Smooth muscle cell (in vitro differentiated cells): Measurements from ENCODE around the gene GRP. TPM values are rescaled to one million over a fixed set of nuclear protein-coding genes. Genes with fewer than 3 reads are reported as not detected.

ENCODE experiments used
- DNase-seq: peaks from one replicate; lab custom pipeline; 2025; ENCODE audit not compliant: unreplicated experiment; lab: John Stamatoyannopoulos, UW
- H2AFZ ChIP-seq: fragments of 200-600 bp; sonication (generic); 2 replicates; pipeline ENCODE4 v1.6.0; 2016; ENCODE audit warnings: antibody characterized with exemption, low read depth, mild to moderate bottlenecking
- H3F3A ChIP-seq: fragments of 200-600 bp; sonication (generic); 2 replicates; pipeline ENCODE4 v1.6.0; 2017; ENCODE audit warnings: antibody characterized with exemption, low read depth
- H3K27ac ChIP-seq: fragments of 200-600 bp; sonication (generic); 2 replicates; pipeline ENCODE4 v1.5.1; 2016; ENCODE audit warnings: low read depth, mild to moderate bottlenecking
- H3K27me3 ChIP-seq: fragments of 200-600 bp; sonication (generic); 2 replicates; pipeline ENCODE4 v1.6.1; 2016; ENCODE audit warnings: low read depth, mild to moderate bottlenecking
- H3K36me3 ChIP-seq: fragments of 200-600 bp; sonication (generic); 2 replicates; pipeline ENCODE4 v1.5.1; 2016; ENCODE audit warnings: low read depth
- H3K4me1 ChIP-seq: fragments of 200-600 bp; sonication (generic); 2 replicates; pipeline ENCODE4 v1.5.1; 2016; ENCODE audit warnings: low read depth
- H3K4me2 ChIP-seq: fragments of 200-600 bp; sonication (generic); 2 replicates; pipeline ENCODE4 v1.6.0; 2016; ENCODE audit warnings: mild to moderate bottlenecking
- H3K4me3 ChIP-seq: fragments of 200-600 bp; sonication (generic); 2 replicates; pipeline ENCODE4 v1.5.1; 2016; ENCODE audit warnings: mild to moderate bottlenecking
- H3K79me2 ChIP-seq: fragments of 200-600 bp; sonication (generic); 2 replicates; pipeline ENCODE4 v1.6.0; 2016; ENCODE audit warnings: low read depth, mild to moderate bottlenecking
- H3K9ac ChIP-seq: fragments of 200-600 bp; sonication (generic); 2 replicates; pipeline ENCODE4 v1.6.0; 2016; ENCODE audit warnings: low read depth
- H3K9me3 ChIP-seq: fragments of 200-600 bp; sonication (generic); replicated peaks from 2 replicates; pipeline ENCODE4 v1.5.1; 2016; ENCODE audit warnings: low read depth
- H4K20me1 ChIP-seq: fragments of 200-600 bp; sonication (generic); 2 replicates; pipeline ENCODE4 v1.6.0; 2016; ENCODE audit warnings: low read depth
- WGBS: methylation state at CpG from one replicate; pipeline ENCODE4 v1.1.7; 2016; ENCODE audit warnings: low lambda C conversion rate; 5-methylcytosine and 5-hydroxymethylcytosine counted together
- polyA plus RNA-seq: library from polyadenylated mRNA; unstranded; fragments of >200 nt; fragmentation: Nextera tagmentation; extraction: Ambion mirVana; gene quantifications from 2 replicates; pipeline ENCODE4 v1.2.1, GENCODE V29; 2016
- total RNA-seq: library from RNA; depleted of rRNA; stranded (reverse); fragments of >200 nt; gene quantifications from 2 replicates; pipeline ENCODE4 v1.2.3, GENCODE V29; 2014
- TF ChIP-seq, protein P1 (sequence below): fragments of 200-600 bp; sonication (generic); IDR thresholded peaks from 2 replicates; pipeline ENCODE4 v1.5.1; 2017; ENCODE audit warnings: borderline replicate concordance, mild to moderate bottlenecking, antibody characterized with exemption; ENCODE audit not compliant: insufficient read depth, poor library complexity, severe bottlenecking

GRP gene
- total and polyA plus RNA-seq, 2 experiments from 2014 or later, result 1.0 TPM; not detected in 1

DNA sequence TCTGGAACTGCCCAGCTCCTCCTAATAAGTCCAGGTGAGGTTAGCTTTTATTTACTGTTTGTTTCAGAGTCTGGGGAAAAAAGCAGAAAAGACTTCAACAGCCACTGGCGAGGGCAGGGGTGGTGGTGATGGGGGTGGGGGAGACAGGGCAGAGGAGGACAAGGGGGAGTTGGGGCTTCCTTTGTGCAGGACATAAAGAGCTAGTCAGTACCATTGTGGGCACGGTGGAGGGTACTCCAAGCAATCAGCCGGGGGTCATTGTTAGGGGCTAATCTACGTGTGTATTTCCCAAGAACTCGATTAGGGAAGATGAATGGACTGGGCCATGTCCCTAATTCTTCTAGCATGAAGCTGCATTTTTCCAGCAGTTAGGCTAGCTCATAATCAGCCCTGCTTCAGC is 56.1 kb downstream of the GRP start:
- TF ChIP-seq, protein P1, sequence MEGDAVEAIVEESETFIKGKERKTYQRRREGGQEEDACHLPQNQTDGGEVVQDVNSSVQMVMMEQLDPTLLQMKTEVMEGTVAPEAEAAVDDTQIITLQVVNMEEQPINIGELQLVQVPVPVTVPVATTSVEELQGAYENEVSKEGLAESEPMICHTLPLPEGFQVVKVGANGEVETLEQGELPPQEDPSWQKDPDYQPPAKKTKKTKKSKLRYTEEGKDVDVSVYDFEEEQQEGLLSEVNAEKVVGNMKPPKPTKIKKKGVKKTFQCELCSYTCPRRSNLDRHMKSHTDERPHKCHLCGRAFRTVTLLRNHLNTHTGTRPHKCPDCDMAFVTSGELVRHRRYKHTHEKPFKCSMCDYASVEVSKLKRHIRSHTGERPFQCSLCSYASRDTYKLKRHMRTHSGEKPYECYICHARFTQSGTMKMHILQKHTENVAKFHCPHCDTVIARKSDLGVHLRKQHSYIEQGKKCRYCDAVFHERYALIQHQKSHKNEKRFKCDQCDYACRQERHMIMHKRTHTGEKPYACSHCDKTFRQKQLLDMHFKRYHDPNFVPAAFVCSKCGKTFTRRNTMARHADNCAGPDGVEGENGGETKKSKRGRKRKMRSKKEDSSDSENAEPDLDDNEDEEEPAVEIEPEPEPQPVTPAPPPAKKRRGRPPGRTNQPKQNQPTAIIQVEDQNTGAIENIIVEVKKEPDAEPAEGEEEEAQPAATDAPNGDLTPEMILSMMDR, result no peak
- H3K79me2 ChIP-seq, result no peaks in the 10 kb centered on the region
- no peak overlapping the region for H3K4me3 ChIP-seq
- H3K36me3 ChIP-seq, result no peaks in the 10 kb centered on the region
- H3K4me2 ChIP-seq, result no peak overlapping the region
- 29% methylated on average over 5 of the region's 5 CpGs for WGBS
- no peak overlapping the region for H3K9ac ChIP-seq
- H2AFZ ChIP-seq, result no peak overlapping the region
- peaks cover 27% of the 10 kb centered on the region for H3K4me1 ChIP-seq
- no peaks in the 10 kb centered on the region for H3F3A ChIP-seq
- H3K27me3 ChIP-seq, result no peaks in the 10 kb centered on the region
- no peaks in the 10 kb centered on the region for H3K9me3 ChIP-seq
- H3K27ac ChIP-seq, result no peak overlapping the region
- DNase-seq, result no peak
- no peaks in the 10 kb centered on the region for H4K20me1 ChIP-seq

DNA sequence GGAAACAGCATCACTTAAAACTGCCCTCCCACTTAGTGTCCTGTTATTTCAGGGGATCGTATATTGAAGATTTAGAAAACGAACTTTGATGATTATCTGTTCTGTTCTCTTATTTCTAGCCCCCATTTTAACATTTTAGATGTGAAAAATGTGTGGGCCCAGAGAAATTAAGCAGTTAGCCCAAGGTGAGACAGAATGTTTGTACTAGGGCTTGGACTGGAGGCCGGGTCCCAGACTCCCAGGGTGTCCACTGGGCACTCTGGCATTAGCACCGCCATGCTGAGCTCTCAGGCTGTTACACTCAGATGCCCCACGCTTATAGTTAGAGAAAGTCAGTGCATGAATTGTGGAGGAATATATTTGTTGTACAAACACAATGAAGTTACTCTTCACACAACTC is 58.8 kb downstream of the GRP start:
- H3K4me2 ChIP-seq, result no peak overlapping the region
- H2AFZ ChIP-seq, result no peak overlapping the region
- no peaks in the 10 kb centered on the region for H3K27me3 ChIP-seq
- no peak overlapping the region for H3K9ac ChIP-seq
- H3K36me3 ChIP-seq, result no peaks in the 10 kb centered on the region
- H3K4me1 ChIP-seq, result peaks cover 26% of the 10 kb centered on the region
- TF ChIP-seq, protein P1, result no peak
- no peak overlapping the region for H3K27ac ChIP-seq
- WGBS, result 63% methylated on average over 5 of the region's 5 CpGs
- H4K20me1 ChIP-seq, result no peaks in the 10 kb centered on the region
- no peak overlapping the region for H3K4me3 ChIP-seq
- no peaks in the 10 kb centered on the region for H3K9me3 ChIP-seq
- no peak for DNase-seq
- no peaks in the 10 kb centered on the region for H3K79me2 ChIP-seq
- H3F3A ChIP-seq, result no peaks in the 10 kb centered on the region

DNA sequence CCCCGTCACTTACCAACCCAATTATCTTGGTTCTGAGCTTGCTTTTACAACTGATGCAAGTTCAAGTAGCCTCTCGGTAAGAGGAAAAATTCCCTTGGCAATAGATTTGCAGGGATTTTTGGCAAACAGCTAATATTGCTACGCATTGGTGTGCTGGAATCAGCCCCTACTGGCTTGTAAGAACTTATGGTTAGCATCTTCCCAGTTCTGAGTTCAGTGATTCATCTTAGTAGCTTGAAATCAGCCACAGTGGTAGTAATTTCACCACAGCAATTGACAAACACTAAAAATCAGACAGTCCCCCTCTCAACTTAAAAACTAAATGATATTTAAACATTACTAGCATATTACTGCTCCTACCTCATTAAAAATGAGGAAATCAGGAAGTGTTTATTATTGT is 59.2 kb downstream of the GRP start:
- H3K4me3 ChIP-seq, result no peak overlapping the region
- DNase-seq, result no peak
- no peaks in the 10 kb centered on the region for H3K79me2 ChIP-seq
- H2AFZ ChIP-seq, result no peak overlapping the region
- no peaks in the 10 kb centered on the region for H4K20me1 ChIP-seq
- H3K27ac ChIP-seq, result no peak overlapping the region
- TF ChIP-seq, protein P1, result no peak
- WGBS, result 67% methylated on average over 3 of the region's 3 CpGs
- no peaks in the 10 kb centered on the region for H3K9me3 ChIP-seq
- H3K4me1 ChIP-seq, result peaks cover 22% of the 10 kb centered on the region
- no peaks in the 10 kb centered on the region for H3K36me3 ChIP-seq
- no peaks in the 10 kb centered on the region for H3K27me3 ChIP-seq
- no peak overlapping the region for H3K4me2 ChIP-seq
- no peaks in the 10 kb centered on the region for H3F3A ChIP-seq
- H3K9ac ChIP-seq, result no peak overlapping the region

DNA sequence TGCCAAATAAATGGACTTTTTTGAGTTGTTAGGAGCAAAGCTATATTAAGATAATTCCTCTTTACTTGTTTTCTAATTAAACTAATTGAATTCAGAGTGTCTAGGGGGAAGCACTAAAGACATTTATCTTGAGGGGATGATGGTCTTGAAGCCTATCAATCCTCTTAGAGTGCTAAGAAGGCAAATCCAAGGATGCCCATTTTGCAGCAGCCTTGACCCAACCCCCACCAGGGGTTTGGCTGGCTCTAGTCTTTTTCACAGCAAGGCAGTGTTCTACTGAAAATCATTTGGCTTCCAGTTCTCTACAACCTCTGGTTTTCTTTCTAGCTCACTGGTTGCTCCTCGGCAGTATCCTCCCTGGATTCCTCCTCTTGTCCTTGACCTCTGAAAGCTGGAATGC is 59.8 kb downstream of the GRP start:
- WGBS, result 64% methylated on average over 1 of the region's 1 CpG

More for the DNA sequence above, 59.8 kb downstream of the GRP start:
- H4K20me1 ChIP-seq, result no peaks in the 10 kb centered on the region
- no peak overlapping the region for H3K9ac ChIP-seq
- DNase-seq, result no peak
- H2AFZ ChIP-seq, result no peak overlapping the region
- no peaks in the 10 kb centered on the region for H3K79me2 ChIP-seq
- peaks cover 20% of the 10 kb centered on the region for H3K4me1 ChIP-seq
- no peaks in the 10 kb centered on the region for H3K36me3 ChIP-seq
- no peaks in the 10 kb centered on the region for H3K27me3 ChIP-seq
- no peak overlapping the region for H3K27ac ChIP-seq
- no peaks in the 10 kb centered on the region for H3F3A ChIP-seq
- H3K9me3 ChIP-seq, result no peaks in the 10 kb centered on the region
- TF ChIP-seq, protein P1, result no peak
- no peak overlapping the region for H3K4me2 ChIP-seq
- H3K4me3 ChIP-seq, result no peak overlapping the region
